IPS-18a (cell line): Measurements from ENCODE around the gene NCKAP5L.
"Not testable (repeated sequence)": the region's sequence is repeated elsewhere in the genome, so short reads cannot be mapped to it uniquely, and the experiment has no call there.

Experiments used
- H3K27ac ChIP-seq: one replicate; pipeline ENCODE4 v1.5.1; 2013; ENCODE audit warnings: low read length
- H3K27me3 ChIP-seq: one replicate; pipeline ENCODE4 v1.6.1; 2013; ENCODE audit warnings: mild to moderate bottlenecking, low read length; ENCODE audit not compliant: control insufficient read depth, insufficient read depth
- H3K36me3 ChIP-seq: one replicate; pipeline ENCODE4 v1.6.1; 2013; ENCODE audit warnings: low read depth, low read length; ENCODE audit not compliant: control insufficient read depth
- H3K4me1 ChIP-seq: one replicate; pipeline ENCODE4 v1.6.1; 2013; ENCODE audit warnings: low read depth, low read length; ENCODE audit not compliant: control insufficient read depth
- H3K4me3 ChIP-seq: one replicate; pipeline ENCODE4 v1.5.1; 2013; ENCODE audit warnings: low read length
- H3K9ac ChIP-seq: one replicate; pipeline ENCODE4 v1.6.1; 2013; ENCODE audit warnings: mild to moderate bottlenecking, low read length, moderate library complexity
- H3K9me3 ChIP-seq: one replicate; pipeline ENCODE4 v1.6.1; 2013; ENCODE audit warnings: low read depth, low read length; ENCODE audit not compliant: control insufficient read depth

The NCKAP5L gene

GRCh38 chr12:49794021-49794420, 34.2 kb downstream of the NCKAP5L start:
- Histone ChIP-seq H3K4me1 (no peaks in the 10 kb centered on the region), H3K36me3 (peaks cover 15% of the 10 kb centered on the region), H3K27me3 (no peaks in the 10 kb centered on the region), H3K4me3 (no peak overlapping the region), H3K9ac (no peak overlapping the region), H3K9me3 (no peaks in the 10 kb centered on the region), H3K27ac (no peak overlapping the region)

- H3K4me3 ChIP-seq, result no peak overlapping the region
- H3K27me3 ChIP-seq, result no peaks in the 10 kb centered on the region
- no peaks in the 10 kb centered on the region for H3K9me3 ChIP-seq
- H3K36me3 ChIP-seq, result peaks cover 15% of the 10 kb centered on the region
- H3K9ac ChIP-seq, result no peak overlapping the region
- no peaks in the 10 kb centered on the region for H3K4me1 ChIP-seq
- no peak overlapping the region for H3K27ac ChIP-seq
Observed at GRCh38 chr12:49793620-49794019, 34.6 kb downstream of the NCKAP5L start.

GRCh38 chr12:49792976-49793580, 35.1 kb downstream of the NCKAP5L start:
- H3K36me3 ChIP-seq, result peaks cover 9% of the 10 kb centered on the region
- no peak overlapping the region for H3K4me3 ChIP-seq
- H3K4me1 ChIP-seq, result no peaks in the 10 kb centered on the region
- H3K9ac ChIP-seq, result no peak overlapping the region
- H3K27me3 ChIP-seq, result no peaks in the 10 kb centered on the region
- H3K9me3 ChIP-seq, result no peaks in the 10 kb centered on the region
- H3K27ac ChIP-seq, result no peak overlapping the region

- no peak overlapping the region for H3K27ac ChIP-seq
- no peaks in the 10 kb centered on the region for H3K4me1 ChIP-seq
- no peaks in the 10 kb centered on the region for H3K9me3 ChIP-seq
- no peaks in the 10 kb centered on the region for H3K27me3 ChIP-seq
- peaks cover 2% of the 10 kb centered on the region for H3K36me3 ChIP-seq
- H3K4me3 ChIP-seq, result no peak overlapping the region
- no peak overlapping the region for H3K9ac ChIP-seq
Observed at GRCh38 chr12:49792181-49792970, 35.8 kb downstream of the NCKAP5L start.

- Histone ChIP-seq H3K4me1 (no peaks in the 10 kb centered on the region), H3K36me3 (no peaks in the 10 kb centered on the region), H3K9me3 (no peaks in the 10 kb centered on the region), H3K27ac (no peak overlapping the region), H3K4me3 (no peak overlapping the region), H3K9ac (no peak overlapping the region), H3K27me3 (no peaks in the 10 kb centered on the region)
Observed at GRCh38 chr12:49791700-49792099, 36.5 kb downstream of the NCKAP5L start.

GRCh38 chr12:49790741-49791555, 37.3 kb downstream of the NCKAP5L start:
- Histone ChIP-seq H3K9me3 (no peaks in the 10 kb centered on the region), H3K27me3 (no peaks in the 10 kb centered on the region), H3K27ac (no peak overlapping the region), H3K36me3 (no peaks in the 10 kb centered on the region), H3K9ac (no peak overlapping the region), H3K4me3 (no peak overlapping the region), H3K4me1 (no peaks in the 10 kb centered on the region)

- Histone ChIP-seq H3K4me1 (no peaks in the 10 kb centered on the region), H3K27ac (no peak overlapping the region), H3K9ac (no peak overlapping the region), H3K9me3 (no peaks in the 10 kb centered on the region), H3K27me3 (no peaks in the 10 kb centered on the region), H3K4me3 (no peak overlapping the region), H3K36me3 (no peaks in the 10 kb centered on the region)
Observed at GRCh38 chr12:49789992-49790391, 38.2 kb downstream of the NCKAP5L start.

- Histone ChIP-seq H3K4me3 (no peak overlapping the region), H3K36me3 (no peaks in the 10 kb centered on the region), H3K27me3 (no peaks in the 10 kb centered on the region), H3K27ac (no peak overlapping the region), H3K4me1 (no peaks in the 10 kb centered on the region), H3K9ac (no peak overlapping the region), H3K9me3 (no peaks in the 10 kb centered on the region)
Observed at GRCh38 chr12:49787672-49788071, 40.5 kb downstream of the NCKAP5L start.

- no peak overlapping the region for H3K4me3 ChIP-seq
- H3K4me1 ChIP-seq, result no peaks in the 10 kb centered on the region
- H3K36me3 ChIP-seq, result no peaks in the 10 kb centered on the region
- no peaks in the 10 kb centered on the region for H3K9me3 ChIP-seq
- no peak overlapping the region for H3K9ac ChIP-seq
- H3K27me3 ChIP-seq, result no peaks in the 10 kb centered on the region
- no peak overlapping the region for H3K27ac ChIP-seq
Observed at GRCh38 chr12:49784756-49785409, 43.3 kb downstream of the NCKAP5L start.

- H3K4me3 ChIP-seq, result no peak overlapping the region
- H3K27ac ChIP-seq, result no peak overlapping the region
Observed at GRCh38 chr12:49783917-49784676, 44.1 kb downstream of the NCKAP5L start.

GRCh38 chr12:49780914-49781313, 47.3 kb downstream of the NCKAP5L start:
- not testable (repeated sequence) for H3K27me3 ChIP-seq, H3K4me1 ChIP-seq, H3K4me3 ChIP-seq, H3K9ac ChIP-seq, H3K36me3 ChIP-seq, H3K27ac ChIP-seq, H3K9me3 ChIP-seq

More at GRCh38 chr12:49783917-49784676, 44.1 kb downstream of the NCKAP5L start:
- Histone ChIP-seq H3K9ac (no peak overlapping the region), H3K27me3 (peaks cover 3% of the 10 kb centered on the region), H3K4me1 (no peaks in the 10 kb centered on the region), H3K9me3 (no peaks in the 10 kb centered on the region), H3K36me3 (no peaks in the 10 kb centered on the region)
